ENCODE measurements around the gene HPS1. TPM values are rescaled to one million over a fixed set of nuclear protein-coding genes. Genes with fewer than 3 reads are reported as not detected.

The HPS1 gene
- total RNA-seq, 4 donors from 2014 or later = 46.1 to 88.2 (median 63.0) TPM

- no peak for TF ChIP-seq CTCF (IDR thresholded peaks at IDR 0.05; ENCODE audit: low read depth)
These were observed 62.1 kb downstream of the HPS1 start for GRCh38 chr10:98384531-98385133.

GRCh38 chr10:98383869-98384268 lies 62.9 kb downstream of the HPS1 start:
- TF ChIP-seq CTCF (IDR thresholded peaks at IDR 0.05; ENCODE audit: low read depth) = no peak

GRCh38 chr10:98382691-98383101 lies 64.0 kb downstream of the HPS1 start:
- TF ChIP-seq CTCF (IDR thresholded peaks at IDR 0.05; ENCODE audit: low read depth) = no peak

GRCh38 chr10:98380493-98381339 lies 66.0 kb downstream of the HPS1 start:
- no peak for TF ChIP-seq CTCF (IDR thresholded peaks at IDR 0.05; ENCODE audit: low read depth)

GRCh38 chr10:98378722-98379121 lies 68.0 kb downstream of the HPS1 start:
- TF ChIP-seq CTCF (IDR thresholded peaks at IDR 0.05; ENCODE audit: low read depth) = no peak

GRCh38 chr10:98377536-98377935 lies 69.2 kb downstream of the HPS1 start:
- TF ChIP-seq CTCF (IDR thresholded peaks at IDR 0.05; ENCODE audit: low read depth) = no peak

GRCh38 chr10:98377001-98377400 lies 69.7 kb downstream of the HPS1 start:
- TF ChIP-seq CTCF (IDR thresholded peaks at IDR 0.05; ENCODE audit: low read depth) = no peak

Data from subcutaneous adipose tissue (tissue), 4 donors.